ENCODE measurements around the gene S100Z. TPM values are rescaled to one million over a fixed set of nuclear protein-coding genes. Genes with fewer than 3 reads are reported as not detected.
"Not testable (repeated sequence)": the region's sequence is repeated elsewhere in the genome, so short reads cannot be mapped to it uniquely, and the experiment has no call there.

S100Z gene
- polyA plus RNA-seq, 1 donor from 2014 or later: 5.3 TPM

- no peaks in the 10 kb centered on the region for H3K4me1 Mint-ChIP-seq
- H3K27ac Mint-ChIP-seq: no peak overlapping the region
- H3K9me3 Mint-ChIP-seq: peaks cover 2 to 9% (median 8%) of the 10 kb centered on the region in 3 donors
- peaks cover 3% of the 10 kb centered on the region for H3K36me3 Mint-ChIP-seq
- H3K27me3 Mint-ChIP-seq: peaks cover 8% of the 10 kb centered on the region
- no peak overlapping the region for H3K4me3 Mint-ChIP-seq
Measured at GRCh38 chr5:76942581-76942980, 92.8 kb downstream of the S100Z start.

DNA sequence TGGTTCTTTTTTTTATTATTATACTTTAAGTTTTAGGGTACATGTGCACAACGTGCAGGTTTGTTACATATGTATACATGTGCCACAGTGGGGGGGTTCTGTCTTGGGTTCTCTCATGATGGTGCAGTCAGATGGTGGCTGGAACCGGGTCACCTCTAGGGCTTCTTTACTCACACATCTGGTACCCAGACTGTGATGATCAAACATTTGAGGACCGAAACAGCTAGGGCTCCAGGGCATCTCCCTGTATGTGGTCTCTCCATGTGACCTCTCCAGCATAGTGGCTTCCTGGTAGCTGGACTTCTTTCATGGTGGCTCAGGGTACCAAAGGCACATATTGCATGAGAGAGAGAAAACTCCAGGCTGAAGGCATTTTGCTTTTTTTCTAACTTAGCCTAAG, 93.2 kb downstream of the S100Z start:
- peaks cover 2% of the 10 kb centered on the region for H3K36me3 Mint-ChIP-seq

GRCh38 chr5:76944638-76945037, 94.8 kb downstream of the S100Z start:
- H3K27ac Mint-ChIP-seq: no peak overlapping the region
- H3K4me3 Mint-ChIP-seq: no peak overlapping the region
- H3K9me3 Mint-ChIP-seq: peaks cover 2 to 10% (median 8%) of the 10 kb centered on the region in 3 donors
- H3K36me3 Mint-ChIP-seq: peaks cover 6% of the 10 kb centered on the region
- H3K27me3 Mint-ChIP-seq: peaks cover 11% of the 10 kb centered on the region
- no peaks in the 10 kb centered on the region for H3K4me1 Mint-ChIP-seq

More for the DNA sequence above, 93.2 kb downstream of the S100Z start:
- H3K4me3 Mint-ChIP-seq: no peak overlapping the region
- peak overlapping the region in 1 of 3 donors; percentile 67 for H3K27ac Mint-ChIP-seq
- H3K27me3 Mint-ChIP-seq: peaks cover 8% of the 10 kb centered on the region
- peaks cover 2 to 9% (median 8%) of the 10 kb centered on the region in 3 donors for H3K9me3 Mint-ChIP-seq
- H3K4me1 Mint-ChIP-seq: no peaks in the 10 kb centered on the region

GRCh38 chr5:76945238-76945637, 95.4 kb downstream of the S100Z start:
- H3K9me3 Mint-ChIP-seq, H3K4me3 Mint-ChIP-seq, H3K4me1 Mint-ChIP-seq, H3K36me3 Mint-ChIP-seq, H3K27ac Mint-ChIP-seq: not testable (repeated sequence)
- peaks cover 11% of the 10 kb centered on the region for H3K27me3 Mint-ChIP-seq

- no peak overlapping the region for H3K4me3 Mint-ChIP-seq
- H3K9me3 Mint-ChIP-seq: peaks cover 2 to 4% (median 4%) of the 10 kb centered on the region in 3 donors
- peaks cover 6% of the 10 kb centered on the region for H3K36me3 Mint-ChIP-seq
- no peak overlapping the region for H3K27ac Mint-ChIP-seq
- H3K27me3 Mint-ChIP-seq: peaks cover 14% of the 10 kb centered on the region
- no peaks in the 10 kb centered on the region for H3K4me1 Mint-ChIP-seq
Measured at GRCh38 chr5:76946090-76946489, 96.3 kb downstream of the S100Z start.

- Mint-ChIP-seq H3K4me1 (no peaks in the 10 kb centered on the region), H3K27me3 (peaks cover 20% of the 10 kb centered on the region), H3K4me3 (no peak overlapping the region), H3K27ac (no peak overlapping the region), H3K36me3 (peaks cover 4% of the 10 kb centered on the region), H3K9me3 (peaks cover 0 to 3% (median 0%) of the 10 kb centered on the region in 3 donors)
Measured at GRCh38 chr5:76947082-76947503, 97.3 kb downstream of the S100Z start.

- H3K4me3 Mint-ChIP-seq: peak within 1 kb of the TSS in 2 of 4 donors; percentile 51 to 82
- no peak within 1 kb of the TSS for H3K27ac Mint-ChIP-seq
- peaks cover 0 to 8% (median 6%) of the 10 kb centered on the region in 3 donors for H3K4me1 Mint-ChIP-seq
- peaks cover 38% of the 10 kb centered on the region for H3K27me3 Mint-ChIP-seq
- peaks cover 4% of the 10 kb centered on the region for H3K36me3 Mint-ChIP-seq
- peaks cover 0 to 3% (median 0%) of the 10 kb centered on the region in 3 donors for H3K9me3 Mint-ChIP-seq
Measured at GRCh38 chr5:76952795-76953536, 103.2 kb downstream of the S100Z start, which contains the start of gene CRHBP. Gene CRHBP, plus strand, starts transcription at chr5:76953045. Its CDS starts 90 bp downstream, at chr5:76953135.

DNA sequence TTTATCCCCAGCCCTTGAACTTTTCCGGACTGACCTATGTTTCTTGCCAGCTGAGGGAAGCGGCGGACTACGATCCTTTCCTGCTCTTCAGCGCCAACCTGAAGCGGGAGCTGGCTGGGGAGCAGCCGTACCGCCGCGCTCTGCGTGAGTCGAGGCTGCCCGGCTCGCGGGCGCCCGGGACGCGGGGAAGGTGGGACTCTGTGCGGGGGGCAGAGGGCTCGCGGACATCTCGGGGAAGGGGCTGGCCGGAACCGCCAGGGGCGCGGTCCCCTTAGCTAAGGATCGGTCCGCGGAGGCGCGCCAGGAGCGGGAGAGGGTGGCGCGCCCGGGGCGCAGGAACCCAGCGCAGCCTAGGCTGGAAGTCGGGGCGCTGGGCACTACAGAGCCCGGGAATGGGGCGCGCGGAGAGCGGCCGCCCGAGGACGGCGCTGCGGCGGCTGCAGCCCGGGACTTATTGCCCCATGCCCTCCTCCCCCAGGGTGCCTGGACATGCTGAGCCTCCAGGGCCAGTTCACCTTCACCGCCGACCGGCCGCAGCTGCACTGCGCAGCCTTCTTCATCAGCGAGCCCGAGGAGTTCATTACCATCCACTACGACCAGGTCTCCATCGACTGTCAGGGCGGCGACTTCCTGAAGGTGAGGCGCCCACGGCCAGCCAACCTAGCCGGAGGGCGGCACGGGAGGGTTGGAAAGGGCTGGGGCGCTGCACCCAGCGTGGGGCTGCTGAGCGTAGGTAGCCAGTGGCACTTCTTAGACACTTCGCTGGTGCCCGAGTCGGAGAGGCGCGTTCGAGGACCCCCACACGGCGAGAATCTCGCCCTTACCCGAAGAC, 104.0 kb downstream of the S100Z start:
- Mint-ChIP-seq H3K27me3 (peaks cover 36% of the 10 kb centered on the region), H3K36me3 (peaks cover 2% of the 10 kb centered on the region), H3K27ac (no peak overlapping the region), H3K9me3 (no peaks in the 10 kb centered on the region), H3K4me3 (peak overlapping the region in 1 of 4 donors; percentile 71), H3K4me1 (peaks cover 0 to 8% (median 6%) of the 10 kb centered on the region in 3 donors)

DNA sequence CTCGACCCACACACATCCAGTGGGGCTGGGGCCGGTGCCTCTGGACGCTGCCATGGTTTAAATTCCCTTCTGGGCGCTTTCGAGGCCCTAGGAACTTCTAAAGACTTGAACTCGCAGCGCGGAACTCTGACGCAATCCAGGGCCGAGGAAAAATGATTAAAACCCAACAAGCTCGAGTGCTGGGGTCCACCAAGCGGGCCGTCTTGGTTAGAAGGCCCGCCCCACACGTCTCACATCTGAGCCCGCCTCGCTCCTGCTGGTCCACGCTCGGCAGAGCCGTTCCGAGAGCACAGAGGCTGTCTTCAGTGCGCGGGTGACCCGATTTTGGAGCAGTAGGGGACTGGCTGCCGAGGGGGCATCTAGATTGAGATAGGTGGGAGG, 104.6 kb downstream of the S100Z start:
- peaks cover 2% of the 10 kb centered on the region for H3K36me3 Mint-ChIP-seq
- peak overlapping the region in 1 of 4 donors; percentile 71 for H3K4me3 Mint-ChIP-seq
- H3K9me3 Mint-ChIP-seq: no peaks in the 10 kb centered on the region

DNA sequence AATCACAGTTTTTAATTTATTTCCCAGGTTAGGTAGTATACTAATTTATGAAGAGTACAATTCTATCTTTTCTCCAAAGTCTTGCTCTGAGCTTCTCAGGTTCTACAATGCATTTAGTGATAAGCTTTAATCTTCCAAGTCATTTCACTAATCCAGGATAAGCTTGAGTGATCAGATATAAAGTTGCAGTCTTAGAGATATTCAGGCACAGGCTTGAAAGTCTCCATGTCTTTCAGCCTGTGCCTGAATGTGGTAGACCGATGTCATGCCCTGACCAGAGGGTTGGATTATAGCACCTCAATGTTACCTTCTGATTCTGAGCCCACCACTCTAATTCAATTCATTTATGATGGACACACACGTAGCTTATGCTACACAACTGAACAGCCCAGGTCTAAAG, 106.2 kb downstream of the S100Z start:
- Mint-ChIP-seq H3K9me3 (no peaks in the 10 kb centered on the region), H3K36me3 (peaks cover 6% of the 10 kb centered on the region), H3K4me1 (peaks cover 0 to 8% (median 6%) of the 10 kb centered on the region in 3 donors), H3K4me3 (no peak overlapping the region), H3K27ac (no peak overlapping the region), H3K27me3 (peaks cover 34% of the 10 kb centered on the region)

More for the DNA sequence above, 104.6 kb downstream of the S100Z start:
- H3K27me3 Mint-ChIP-seq: peaks cover 36% of the 10 kb centered on the region
- H3K27ac Mint-ChIP-seq: no peak overlapping the region
- peaks cover 0 to 8% (median 6%) of the 10 kb centered on the region in 3 donors for H3K4me1 Mint-ChIP-seq

DNA sequence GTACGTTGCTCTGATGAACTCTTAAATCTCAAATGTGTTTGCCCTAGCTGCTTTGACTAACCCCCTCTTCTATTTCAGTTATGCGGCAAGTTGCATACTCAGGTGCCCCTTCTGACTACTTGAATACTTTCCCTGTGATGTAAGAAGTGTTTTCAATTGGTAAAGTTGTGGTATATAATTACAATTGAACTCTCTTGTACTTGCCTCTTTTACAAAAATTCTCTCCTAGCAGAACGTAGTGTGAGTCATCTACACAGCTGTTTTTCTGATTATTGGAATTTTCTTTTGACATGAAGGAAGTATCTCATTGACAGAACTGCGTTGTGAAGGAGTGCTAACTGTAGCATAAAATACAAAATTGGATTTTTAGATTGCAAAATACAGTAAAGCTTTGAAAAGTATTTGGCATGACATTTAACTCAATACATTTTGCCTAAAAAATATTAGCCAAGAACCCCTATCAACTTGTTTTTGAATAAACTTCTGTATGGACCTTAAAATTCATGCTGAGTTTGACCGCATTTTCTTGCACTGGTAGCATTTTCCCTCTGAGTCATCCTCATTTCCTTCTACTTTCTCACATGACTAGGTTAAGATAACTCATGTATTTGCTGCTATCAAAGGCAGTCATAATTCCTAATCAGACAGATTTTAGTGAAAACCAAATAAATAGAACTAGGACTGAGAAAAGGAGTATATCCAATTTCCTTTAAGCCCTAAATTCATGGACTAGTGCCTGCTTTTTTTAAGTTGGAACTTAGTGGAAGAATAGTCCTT, 109.4 kb downstream of the S100Z start:
- Mint-ChIP-seq H3K4me1 (no peaks in the 10 kb centered on the region), H3K4me3 (no peak overlapping the region), H3K9me3 (no peaks in the 10 kb centered on the region), H3K36me3 (peaks cover 6% of the 10 kb centered on the region), H3K27me3 (peaks cover 18% of the 10 kb centered on the region), H3K27ac (no peak overlapping the region)

DNA sequence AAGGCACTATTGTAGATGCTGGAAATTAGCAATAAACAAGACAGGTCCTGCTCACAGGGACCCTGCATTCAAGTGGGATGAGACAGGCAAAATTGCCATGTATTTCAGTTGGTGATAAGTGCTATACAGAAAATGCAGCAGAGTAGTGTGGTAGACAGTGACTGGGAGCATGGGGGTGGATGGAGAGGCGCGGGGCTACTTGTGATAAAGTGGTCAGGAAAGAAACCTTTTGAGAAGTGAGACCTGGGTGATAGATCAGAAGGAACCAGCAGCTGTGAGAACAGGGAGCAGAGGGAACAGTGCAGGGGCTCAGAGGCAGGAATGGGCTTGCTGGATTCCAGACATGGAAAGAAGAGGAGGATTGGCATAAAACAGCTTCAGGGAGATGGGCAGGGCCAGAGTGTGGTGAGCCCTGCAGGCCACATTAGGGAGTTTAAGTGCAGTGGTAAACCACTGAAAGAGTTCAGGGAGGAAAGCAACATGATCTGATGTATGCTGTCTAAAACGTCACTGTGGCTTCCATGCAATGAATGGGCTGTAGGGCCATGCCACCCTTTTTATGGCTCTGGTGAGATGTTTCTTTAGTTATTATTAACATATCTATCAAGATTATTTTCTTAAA, 110.3 kb downstream of the S100Z start:
- H3K4me1 Mint-ChIP-seq: no peaks in the 10 kb centered on the region
- H3K4me3 Mint-ChIP-seq: no peak overlapping the region
- H3K27me3 Mint-ChIP-seq: peaks cover 11% of the 10 kb centered on the region
- H3K9me3 Mint-ChIP-seq: no peaks in the 10 kb centered on the region
- H3K27ac Mint-ChIP-seq: no peak overlapping the region
- H3K36me3 Mint-ChIP-seq: peaks cover 6% of the 10 kb centered on the region

DNA sequence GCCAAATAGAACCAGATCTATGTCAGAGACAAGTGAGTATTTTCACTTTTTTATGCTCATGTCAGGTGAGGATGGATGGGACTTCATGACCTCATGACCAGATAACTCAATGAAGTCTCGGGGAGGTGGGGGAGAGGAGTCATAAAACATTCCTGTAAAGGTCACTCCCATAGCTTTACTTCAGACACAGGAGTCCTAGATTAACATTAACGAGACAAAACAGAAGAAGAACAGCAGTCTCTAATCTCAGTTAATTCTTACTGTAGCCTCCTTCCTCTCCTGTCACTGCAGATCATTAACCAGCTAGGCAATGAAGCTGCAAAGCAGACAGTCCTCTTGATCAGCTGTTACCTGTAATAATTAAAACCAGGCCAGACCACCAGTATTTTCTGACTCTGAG, 114.2 kb downstream of the S100Z start:
- peaks cover 5% of the 10 kb centered on the region for H3K27me3 Mint-ChIP-seq
- H3K4me3 Mint-ChIP-seq: no peak overlapping the region
- H3K36me3 Mint-ChIP-seq: peaks cover 9% of the 10 kb centered on the region
- peaks cover 0 to 2% (median 0%) of the 10 kb centered on the region in 3 donors for H3K9me3 Mint-ChIP-seq
- H3K27ac Mint-ChIP-seq: no peak overlapping the region
- H3K4me1 Mint-ChIP-seq: no peaks in the 10 kb centered on the region
